OCI-LY3 (cell line): ENCODE measurements around the gene ADAP2.
"Not testable (repeated sequence)": the region's sequence is repeated elsewhere in the genome, so short reads cannot be mapped to it uniquely, and the experiment has no call there.

ENCODE experiments used
- EZH2phosphoT487 ChIP-seq: fragments of 200-600 bp; shearing (Covaris generic); IDR thresholded peaks from 2 replicates; pipeline ENCODE4 v1.6.1; 2018; ENCODE audit warnings: antibody characterized with exemption, mixed run types, low read depth
- TF ChIP-seq, protein P1 (sequence below): fragments of 200-600, 300-600 bp; sonication (generic); IDR thresholded peaks from 2 replicates; pipeline ENCODE4 v1.5.1; 2014; ENCODE audit warnings: antibody characterized with exemption, low read length, low read depth

DNA sequence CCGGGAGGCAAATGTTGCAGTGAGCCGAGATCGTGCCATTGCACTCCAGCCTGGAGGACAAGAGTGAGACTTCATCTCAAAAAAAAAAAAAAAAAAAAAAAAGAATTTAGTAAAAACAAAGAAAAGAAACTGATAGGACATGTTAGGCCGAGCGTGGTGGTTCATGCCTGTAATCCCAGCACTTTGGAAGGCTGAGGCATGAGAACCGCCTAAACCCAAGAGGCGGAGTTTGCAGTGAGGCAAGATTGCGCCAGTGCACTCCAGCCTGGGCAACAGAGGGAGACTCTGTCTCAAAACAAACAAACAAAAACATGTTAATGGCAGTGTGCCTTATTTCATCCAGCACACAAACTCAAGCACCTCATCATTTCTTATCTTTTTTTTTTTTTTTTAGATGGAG lies 42.6 kb downstream of the ADAP2 start:
- TF ChIP-seq, protein P1, sequence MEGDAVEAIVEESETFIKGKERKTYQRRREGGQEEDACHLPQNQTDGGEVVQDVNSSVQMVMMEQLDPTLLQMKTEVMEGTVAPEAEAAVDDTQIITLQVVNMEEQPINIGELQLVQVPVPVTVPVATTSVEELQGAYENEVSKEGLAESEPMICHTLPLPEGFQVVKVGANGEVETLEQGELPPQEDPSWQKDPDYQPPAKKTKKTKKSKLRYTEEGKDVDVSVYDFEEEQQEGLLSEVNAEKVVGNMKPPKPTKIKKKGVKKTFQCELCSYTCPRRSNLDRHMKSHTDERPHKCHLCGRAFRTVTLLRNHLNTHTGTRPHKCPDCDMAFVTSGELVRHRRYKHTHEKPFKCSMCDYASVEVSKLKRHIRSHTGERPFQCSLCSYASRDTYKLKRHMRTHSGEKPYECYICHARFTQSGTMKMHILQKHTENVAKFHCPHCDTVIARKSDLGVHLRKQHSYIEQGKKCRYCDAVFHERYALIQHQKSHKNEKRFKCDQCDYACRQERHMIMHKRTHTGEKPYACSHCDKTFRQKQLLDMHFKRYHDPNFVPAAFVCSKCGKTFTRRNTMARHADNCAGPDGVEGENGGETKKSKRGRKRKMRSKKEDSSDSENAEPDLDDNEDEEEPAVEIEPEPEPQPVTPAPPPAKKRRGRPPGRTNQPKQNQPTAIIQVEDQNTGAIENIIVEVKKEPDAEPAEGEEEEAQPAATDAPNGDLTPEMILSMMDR: not testable (repeated sequence)
- not testable (repeated sequence) for TF ChIP-seq EZH2phosphoT487
